ENCODE data around the gene ETHE1.

The ETHE1 gene

GRCh38 chr19:43546581-43546980 is 19.6 kb upstream of the ETHE1 start:
- Histone ChIP-seq H3K9ac (no peak overlapping the region), H3K36me3 (peaks cover 68 to 87% (median 84%) of the 10 kb centered on the region in 11 experiments), H3K4me3 (no peak overlapping the region), H3K4me1 (peaks cover 0 to 26% (median 24%) of the 10 kb centered on the region in 10 experiments; a peak in 17 of 20 replicates), H3K9me3 (replicated peaks in 1 of 11) (no peaks in the 10 kb centered on the region), H3K27ac (0 out of 22 replicates have a peak overlapping the region, but pooled peaks of 2 of the 11 experiments have one; percentile 12 to 20), H3K4me2 (no peak overlapping the region), H3K27me3 (no peaks in the 10 kb centered on the region), H4K20me1 (peaks cover 0 to 8% (median 0%) of the 10 kb centered on the region in 11 experiments; a peak in 1 of 22 replicates)
- TF ChIP-seq Cebpa-rat (IDR thresholded peaks at IDR 0.05): no peak

GRCh38 chr19:43545981-43546380 is 19.0 kb upstream of the ETHE1 start:
- TF ChIP-seq Cebpa-rat (IDR thresholded peaks at IDR 0.05): no peak
- Histone ChIP-seq H3K9ac (peak overlapping the region in 4 of 11 experiments; percentile 1 to 27 (median 16); a peak in 1 of 22 replicates), H3K27me3 (no peaks in the 10 kb centered on the region), H3K4me2 (peak overlapping the region in 8 of 11 experiments; percentile 10 to 72 (median 45); a peak in 8 of 22 replicates), H4K20me1 (peaks cover 0 to 8% (median 0%) of the 10 kb centered on the region in 11 experiments; a peak in 2 of 22 replicates), H3K4me3 (no peak overlapping the region), H3K27ac (peak overlapping the region in 2 of 11 experiments; percentile 4 to 29; a peak in 1 of 22 replicates), H3K4me1 (peaks cover 0 to 26% (median 24%) of the 10 kb centered on the region in 10 experiments; a peak in 17 of 20 replicates), H3K9me3 (replicated peaks in 1 of 11) (no peaks in the 10 kb centered on the region), H3K36me3 (peaks cover 68 to 87% (median 84%) of the 10 kb centered on the region in 11 experiments)

- Histone ChIP-seq H3K27me3 (no peaks in the 10 kb centered on the region), H3K4me2 (peak overlapping the region in 10 of 11 experiments; percentile 10 to 72 (median 40); a peak in 17 of 22 replicates), H4K20me1 (peaks cover 0 to 8% (median 0%) of the 10 kb centered on the region in 11 experiments; a peak in 2 of 22 replicates), H3K9me3 (replicated peaks in 1 of 11) (peaks cover 0 to 1% (median 0%) of the 10 kb centered on the region in 11 experiments; a peak in 2 of 22 replicates), H3K36me3 (peaks cover 68 to 87% (median 84%) of the 10 kb centered on the region in 11 experiments), H3K4me3 (no peak overlapping the region), H3K27ac (peak overlapping the region in 2 of 11 experiments; percentile 4 to 29; a peak in 1 of 22 replicates), H3K4me1 (peaks cover 0 to 26% (median 24%) of the 10 kb centered on the region in 10 experiments; a peak in 17 of 20 replicates), H3K9ac (peak overlapping the region in 4 of 11 experiments; percentile 1 to 27 (median 16); a peak in 3 of 22 replicates)
- TF ChIP-seq Cebpa-rat (IDR thresholded peaks at IDR 0.05): no peak
These were observed 18.3 kb upstream of the ETHE1 start for GRCh38 chr19:43545276-43545675.

- H3K4me2 ChIP-seq: peak overlapping the region in 8 of 11 experiments; percentile 13 to 72 (median 57); a peak in 15 of 22 replicates
- peaks cover 68 to 87% (median 84%) of the 10 kb centered on the region in 11 experiments for H3K36me3 ChIP-seq
- peaks cover 0 to 8% (median 0%) of the 10 kb centered on the region in 11 experiments; a peak in 2 of 22 replicates for H4K20me1 ChIP-seq
- no peak overlapping the region for H3K27ac ChIP-seq
- H3K9ac ChIP-seq: 0 out of 22 replicates have a peak overlapping the region, but pooled peaks of 3 of the 11 experiments have one; percentile 7 to 25 (median 24)
- H3K27me3 ChIP-seq: no peaks in the 10 kb centered on the region
- H3K4me1 ChIP-seq: peaks cover 0 to 26% (median 24%) of the 10 kb centered on the region in 10 experiments; a peak in 17 of 20 replicates
- H3K9me3 ChIP-seq (replicated peaks in 1 of 11): peaks cover 6 to 13% (median 7%) of the 10 kb centered on the region in 11 experiments
- H3K4me3 ChIP-seq: no peak overlapping the region
- no peak for TF ChIP-seq Cebpa-rat (IDR thresholded peaks at IDR 0.05)
These were observed 17.1 kb upstream of the ETHE1 start for GRCh38 chr19:43544077-43544476.

GRCh38 chr19:43541920-43542650 is 15.1 kb upstream of the ETHE1 start:
- Histone ChIP-seq H3K36me3 (peaks cover 82 to 98% (median 92%) of the 10 kb centered on the region in 11 experiments), H3K9me3 (replicated peaks in 1 of 11) (peaks cover 13 to 19% (median 14%) of the 10 kb centered on the region in 11 experiments), H4K20me1 (peaks cover 0 to 8% (median 0%) of the 10 kb centered on the region in 11 experiments; a peak in 2 of 22 replicates), H3K4me2 (no peak overlapping the region), H3K4me1 (peaks cover 0 to 26% (median 24%) of the 10 kb centered on the region in 10 experiments; a peak in 17 of 20 replicates), H3K4me3 (no peak overlapping the region), H3K27me3 (no peaks in the 10 kb centered on the region), H3K27ac (no peak overlapping the region), H3K9ac (no peak overlapping the region)
- no peak for TF ChIP-seq Cebpa-rat (IDR thresholded peaks at IDR 0.05)

DNA sequence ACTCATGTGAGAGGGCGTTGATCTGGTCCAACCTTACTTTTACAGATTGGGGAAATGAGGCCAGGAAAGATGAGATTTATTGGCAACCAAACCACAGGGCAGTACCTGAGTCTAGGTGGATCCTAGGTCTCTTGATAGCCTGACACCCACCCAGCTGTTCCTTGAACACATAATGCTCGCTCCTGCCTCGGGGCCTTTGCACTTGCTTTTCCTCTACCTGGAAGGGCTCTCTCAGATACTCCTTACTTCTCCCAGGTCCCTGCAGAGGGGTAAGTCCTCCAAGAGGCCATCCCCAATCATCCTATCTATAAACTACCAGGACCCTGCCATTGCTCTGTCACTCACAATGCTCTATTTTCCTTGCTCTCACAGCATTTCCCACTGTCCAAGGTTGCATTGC is 13.4 kb upstream of the ETHE1 start:
- TF ChIP-seq Cebpa-rat (IDR thresholded peaks at IDR 0.05): no peak

GRCh38 chr19:43538922-43539321 is 11.9 kb upstream of the ETHE1 start:
- H3K27me3 ChIP-seq: no peaks in the 10 kb centered on the region
- TF ChIP-seq Cebpa-rat (IDR thresholded peaks at IDR 0.05): no peak
- H3K9me3 ChIP-seq (replicated peaks in 1 of 11): peaks cover 13 to 19% (median 14%) of the 10 kb centered on the region in 11 experiments
- H3K4me1 ChIP-seq: peaks cover 0 to 13% (median 10%) of the 10 kb centered on the region in 10 experiments; a peak in 16 of 20 replicates
- H3K4me3 ChIP-seq: no peak overlapping the region
- H3K36me3 ChIP-seq: peaks cover 66 to 84% (median 79%) of the 10 kb centered on the region in 11 experiments
- H3K27ac ChIP-seq: no peak overlapping the region
- no peak overlapping the region for H3K4me2 ChIP-seq
- no peak overlapping the region for H3K9ac ChIP-seq
- H4K20me1 ChIP-seq: peaks cover 0 to 3% (median 0%) of the 10 kb centered on the region in 11 experiments; a peak in 3 of 22 replicates

More for the DNA sequence above, 13.4 kb upstream of the ETHE1 start:
- Histone ChIP-seq H3K4me1 (peaks cover 0 to 19% (median 17%) of the 10 kb centered on the region in 10 experiments; a peak in 17 of 20 replicates), H3K9me3 (replicated peaks in 1 of 11) (peaks cover 13 to 19% (median 14%) of the 10 kb centered on the region in 11 experiments), H3K36me3 (peaks cover 81 to 99% (median 89%) of the 10 kb centered on the region in 11 experiments), H4K20me1 (peaks cover 0 to 1% (median 0%) of the 10 kb centered on the region in 11 experiments; a peak in 2 of 22 replicates), H3K27ac (no peak overlapping the region), H3K4me2 (no peak overlapping the region), H3K9ac (no peak overlapping the region), H3K4me3 (no peak overlapping the region), H3K27me3 (no peaks in the 10 kb centered on the region)

- TF ChIP-seq Cebpa-rat (IDR thresholded peaks at IDR 0.05): no peak
- Histone ChIP-seq H3K9me3 (replicated peaks in 1 of 11) (peaks cover 13 to 19% (median 14%) of the 10 kb centered on the region in 11 experiments), H3K9ac (peak overlapping the region in 2 of 11 experiments; percentile 8 to 20; a peak in 1 of 22 replicates), H3K27me3 (no peaks in the 10 kb centered on the region), H3K27ac (peak overlapping the region in 5 of 11 experiments; percentile 5 to 83 (median 26); a peak in 4 of 22 replicates), H3K36me3 (peaks cover 28 to 46% (median 40%) of the 10 kb centered on the region in 11 experiments), H3K4me1 (peaks cover 12 to 36% (median 29%) of the 10 kb centered on the region in 10 experiments), H3K4me3 (no peak overlapping the region), H4K20me1 (peaks cover 0 to 7% (median 0%) of the 10 kb centered on the region in 11 experiments; a peak in 3 of 22 replicates), H3K4me2 (peak overlapping the region in 3 of 11 experiments; percentile 47 to 99 (median 50); a peak in 4 of 22 replicates)
These were observed 8.1 kb upstream of the ETHE1 start for GRCh38 chr19:43534816-43535761.

Measured in BLaER1 treated with 17β-estradiol and CSF1 and Interleukin-3, amounts not matched to agents 10 nM and 100 nM (cell line).